DMS53 (cell line): Measurements from ENCODE around the gene UBQLN3.

Source experiments
- DNase-seq: peaks from one replicate; lab custom pipeline; 2025; lab: John Stamatoyannopoulos, UW

UBQLN3 gene

GRCh38 chr11:5509803-5510202 lies at the start of gene UBQLN3:
Gene UBQLN3 (minus strand): TSS chr11:5509957. CDS start chr11:5509558, 399 bp downstream.
- no peak for DNase-seq

- no peak for DNase-seq
Observed at GRCh38 chr11:5557751-5558150, 48.0 kb upstream of the UBQLN3 start.

- DNase-seq, result no peak
Observed at GRCh38 chr11:5556596-5557188, 46.9 kb upstream of the UBQLN3 start.

- peak; percentile 38 for DNase-seq
Observed at GRCh38 chr11:5553343-5553742, 43.6 kb upstream of the UBQLN3 start.

GRCh38 chr11:5550440-5551095 lies 40.8 kb upstream of the UBQLN3 start:
- peak; percentile 9 for DNase-seq

GRCh38 chr11:5548440-5548839 lies 38.7 kb upstream of the UBQLN3 start, which contains the start of gene OR52H1:
Gene OR52H1 (minus strand): TSS chr11:5548540. CDS start chr11:5545505, 3,035 bp downstream.
- DNase-seq, result no peak

GRCh38 chr11:5547982-5548381 lies 38.2 kb upstream of the UBQLN3 start:
- no peak for DNase-seq

GRCh38 chr11:5546457-5546856 lies 36.7 kb upstream of the UBQLN3 start:
- DNase-seq, result no peak

GRCh38 chr11:5541427-5541826 lies 31.7 kb upstream of the UBQLN3 start:
- no peak for DNase-seq

GRCh38 chr11:5536482-5536881 lies 26.7 kb upstream of the UBQLN3 start:
- no peak for DNase-seq

- no peak for DNase-seq
Observed at GRCh38 chr11:5534046-5534445, 24.3 kb upstream of the UBQLN3 start.

- DNase-seq, result no peak
Observed at GRCh38 chr11:5531053-5531831, 21.5 kb upstream of the UBQLN3 start.

- DNase-seq, result no peak
Observed at GRCh38 chr11:5528495-5528894, 18.7 kb upstream of the UBQLN3 start.

GRCh38 chr11:5527716-5528115 lies 18.0 kb upstream of the UBQLN3 start:
- no peak for DNase-seq

- no peak for DNase-seq
Observed at GRCh38 chr11:5524756-5525155, 15.0 kb upstream of the UBQLN3 start.

GRCh38 chr11:5522308-5522707 lies 12.6 kb upstream of the UBQLN3 start:
- peak; percentile 80 for DNase-seq

- no peak for DNase-seq
Observed at GRCh38 chr11:5521540-5521939, 11.8 kb upstream of the UBQLN3 start.

- no peak for DNase-seq
Observed at GRCh38 chr11:5516599-5516998, 6.8 kb upstream of the UBQLN3 start, which contains the start of gene UBQLNL. Gene UBQLNL (minus strand): TSS chr11:5516699. CDS start chr11:5516441, 258 bp downstream.

- no peak for DNase-seq
Observed at GRCh38 chr11:5514841-5515240, 5.1 kb upstream of the UBQLN3 start.

GRCh38 chr11:5508605-5509004 lies 1.2 kb downstream of the UBQLN3 start:
- no peak for DNase-seq

GRCh38 chr11:5507933-5508305 lies 1.8 kb downstream of the UBQLN3 start:
- no peak for DNase-seq

- no peak for DNase-seq
Observed at GRCh38 chr11:5507177-5507932, 2.4 kb downstream of the UBQLN3 start.
